ENCODE measurements around the gene MSL3B.

MSL3B gene

DNA sequence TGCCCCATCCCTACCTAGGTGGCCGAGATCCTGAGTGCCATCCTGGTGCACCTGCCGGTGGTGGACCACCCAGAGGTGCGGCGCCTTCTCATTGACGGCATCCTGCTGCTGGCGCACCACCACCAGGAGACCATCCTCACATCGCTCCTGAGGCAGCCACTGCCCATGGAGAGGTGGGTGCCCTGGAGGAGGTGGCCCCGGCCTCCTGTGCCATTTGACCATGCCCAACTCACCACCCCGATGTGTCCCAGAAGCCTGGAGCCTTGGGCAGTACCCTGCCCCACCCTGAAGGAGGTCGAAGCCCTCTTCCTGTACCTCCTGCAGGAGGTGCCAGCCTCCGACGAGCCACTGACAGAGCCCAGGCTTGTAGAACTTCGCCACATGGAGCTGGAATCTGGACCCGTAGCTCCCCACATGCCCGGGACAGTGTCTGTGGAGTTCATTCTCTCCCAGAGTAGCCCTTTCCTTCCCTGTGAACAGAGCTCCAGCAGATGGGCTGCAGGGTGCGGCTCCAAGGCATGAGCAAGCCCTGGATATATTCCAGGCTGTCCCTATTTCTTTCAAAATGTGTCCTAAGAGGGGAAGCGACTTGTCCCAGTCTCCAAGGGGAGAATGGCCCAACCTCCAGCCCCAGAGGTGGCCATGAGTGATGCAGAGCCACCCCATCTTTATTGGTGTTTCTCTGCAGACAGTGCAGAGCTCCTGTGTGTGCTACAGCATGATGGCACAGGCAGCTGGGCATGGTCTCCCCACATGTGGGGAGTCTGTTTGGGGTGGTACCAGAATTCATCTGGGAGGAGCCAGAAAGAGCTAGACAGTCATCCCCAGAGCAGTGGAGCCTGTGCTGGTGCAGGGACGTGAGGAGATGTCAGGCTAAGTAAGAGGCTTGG, 48.1 kb downstream of the MSL3B start:
- Histone ChIP-seq H3K36me3 (ENCODE audit: low read depth) (no peaks in the 10 kb centered on the region), H4K20me1 (ENCODE audit: insufficient read depth) (no peaks in the 10 kb centered on the region), H3K4me1 (replicated peaks; ENCODE audit: insufficient read depth) (no peaks in the 10 kb centered on the region), H3K27ac (no peak overlapping the region), H3F3A (ENCODE audit: insufficient read depth, low read depth) (no peaks in the 10 kb centered on the region), H3K4me3 (no peak overlapping the region), H3K9me2 (ENCODE audit: insufficient read depth) (no peaks in the 10 kb centered on the region), H3K79me2 (ENCODE audit: low read depth) (no peaks in the 10 kb centered on the region), H2AFZ (no peak overlapping the region), H3K4me2 (no peak overlapping the region), H3K27me3 (ENCODE audit: insufficient read depth, low read depth) (no peaks in the 10 kb centered on the region), H3K9me3 (ENCODE audit: insufficient read depth, low read depth) (no peaks in the 10 kb centered on the region)
- ChIA-PET POLR2A (ENCODE audit: unreplicated experiment) (no interaction called here), CTCF (no interaction called here)
- no TSS peak for BruUV-seq (replicated peaks)
- TF ChIP-seq EZH2 (IDR thresholded peaks at IDR 0.05; ENCODE audit: low read depth): no peak
- TF ChIP-seq, protein P1, sequence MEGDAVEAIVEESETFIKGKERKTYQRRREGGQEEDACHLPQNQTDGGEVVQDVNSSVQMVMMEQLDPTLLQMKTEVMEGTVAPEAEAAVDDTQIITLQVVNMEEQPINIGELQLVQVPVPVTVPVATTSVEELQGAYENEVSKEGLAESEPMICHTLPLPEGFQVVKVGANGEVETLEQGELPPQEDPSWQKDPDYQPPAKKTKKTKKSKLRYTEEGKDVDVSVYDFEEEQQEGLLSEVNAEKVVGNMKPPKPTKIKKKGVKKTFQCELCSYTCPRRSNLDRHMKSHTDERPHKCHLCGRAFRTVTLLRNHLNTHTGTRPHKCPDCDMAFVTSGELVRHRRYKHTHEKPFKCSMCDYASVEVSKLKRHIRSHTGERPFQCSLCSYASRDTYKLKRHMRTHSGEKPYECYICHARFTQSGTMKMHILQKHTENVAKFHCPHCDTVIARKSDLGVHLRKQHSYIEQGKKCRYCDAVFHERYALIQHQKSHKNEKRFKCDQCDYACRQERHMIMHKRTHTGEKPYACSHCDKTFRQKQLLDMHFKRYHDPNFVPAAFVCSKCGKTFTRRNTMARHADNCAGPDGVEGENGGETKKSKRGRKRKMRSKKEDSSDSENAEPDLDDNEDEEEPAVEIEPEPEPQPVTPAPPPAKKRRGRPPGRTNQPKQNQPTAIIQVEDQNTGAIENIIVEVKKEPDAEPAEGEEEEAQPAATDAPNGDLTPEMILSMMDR (conservative IDR thresholded peaks at IDR 0.05): no peak
- no peak for DNase-seq
- intact Hi-C loops (cut with micrococcal nuclease; ENCODE audit: unreplicated experiment): no loop called here

DNA sequence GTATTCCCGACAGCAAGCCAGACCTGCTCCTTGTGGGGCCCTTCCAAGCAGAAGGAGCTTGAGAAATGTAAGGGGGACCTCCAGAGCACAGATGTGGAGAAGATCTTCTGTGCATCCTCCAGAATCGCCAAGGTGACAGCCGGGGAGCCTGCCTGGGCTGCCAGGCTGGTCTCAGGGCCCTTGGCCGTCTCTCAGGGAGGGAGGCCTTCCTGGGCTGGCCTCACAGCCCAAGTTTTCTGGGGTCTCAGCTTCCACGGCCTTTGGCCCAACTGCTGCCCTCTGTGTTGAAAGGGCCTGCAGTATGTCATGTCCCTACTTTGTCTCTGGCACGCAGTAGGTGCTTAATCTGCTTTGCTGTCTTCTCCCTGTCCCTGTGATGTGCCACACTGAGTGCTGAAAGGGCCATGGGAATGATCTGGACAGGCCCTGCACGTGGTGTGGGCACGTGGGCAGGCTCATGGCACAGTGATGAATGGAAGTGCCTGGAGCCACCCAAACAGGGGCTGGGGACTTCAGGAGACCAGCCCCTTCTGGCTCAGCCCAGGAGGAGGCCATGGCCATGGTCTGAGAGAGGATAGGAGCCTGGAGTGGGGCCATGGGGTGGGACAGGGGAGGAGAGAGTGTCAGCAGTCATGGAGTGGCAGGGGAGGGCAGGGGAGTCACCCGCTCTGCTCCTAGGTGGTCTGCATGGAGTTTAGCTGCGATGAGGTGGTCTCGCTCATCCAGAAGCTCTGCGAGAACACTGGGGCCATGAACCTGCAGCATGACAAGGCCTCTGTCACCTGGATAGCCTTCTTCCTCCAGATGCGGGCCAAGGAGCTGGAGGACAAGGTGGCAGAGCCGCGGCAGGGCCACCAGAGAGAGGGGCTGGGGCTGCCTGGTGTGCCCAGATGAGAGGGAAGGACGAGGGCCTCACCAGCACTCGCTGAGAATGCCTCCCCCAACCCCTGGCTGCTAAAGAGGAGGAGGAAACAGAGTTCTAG, 49.3 kb downstream of the MSL3B start:
- H3K36me3 ChIP-seq (ENCODE audit: low read depth): no peaks in the 10 kb centered on the region
- POLR2A ChIA-PET (ENCODE audit: unreplicated experiment): interaction anchor here (0.6 kb wide), 1 partner anchor 389 kb away, joined by 7 read pairs; no protein-coding TSS in a partner anchor
- CTCF ChIA-PET: no interaction called here
- no peaks in the 10 kb centered on the region for H3K79me2 ChIP-seq (ENCODE audit: low read depth)
- H3K9me3 ChIP-seq (ENCODE audit: insufficient read depth, low read depth): no peaks in the 10 kb centered on the region
- no peaks in the 10 kb centered on the region for H4K20me1 ChIP-seq (ENCODE audit: insufficient read depth)
- intact Hi-C loops (cut with micrococcal nuclease; ENCODE audit: unreplicated experiment): no loop called here
- no peaks in the 10 kb centered on the region for H3K4me1 ChIP-seq (replicated peaks; ENCODE audit: insufficient read depth)
- no peaks in the 10 kb centered on the region for H3F3A ChIP-seq (ENCODE audit: insufficient read depth, low read depth)
- no TSS peak for BruUV-seq (replicated peaks)
- H3K4me3 ChIP-seq: no peak overlapping the region
- no peak overlapping the region for H3K4me2 ChIP-seq
- H3K27me3 ChIP-seq (ENCODE audit: insufficient read depth, low read depth): no peaks in the 10 kb centered on the region
- H3K9me2 ChIP-seq (ENCODE audit: insufficient read depth): no peaks in the 10 kb centered on the region
- DNase-seq: no peak
- TF ChIP-seq, protein P1 (conservative IDR thresholded peaks at IDR 0.05): no peak
- no peak overlapping the region for H3K27ac ChIP-seq
- H2AFZ ChIP-seq: no peak overlapping the region

DNA sequence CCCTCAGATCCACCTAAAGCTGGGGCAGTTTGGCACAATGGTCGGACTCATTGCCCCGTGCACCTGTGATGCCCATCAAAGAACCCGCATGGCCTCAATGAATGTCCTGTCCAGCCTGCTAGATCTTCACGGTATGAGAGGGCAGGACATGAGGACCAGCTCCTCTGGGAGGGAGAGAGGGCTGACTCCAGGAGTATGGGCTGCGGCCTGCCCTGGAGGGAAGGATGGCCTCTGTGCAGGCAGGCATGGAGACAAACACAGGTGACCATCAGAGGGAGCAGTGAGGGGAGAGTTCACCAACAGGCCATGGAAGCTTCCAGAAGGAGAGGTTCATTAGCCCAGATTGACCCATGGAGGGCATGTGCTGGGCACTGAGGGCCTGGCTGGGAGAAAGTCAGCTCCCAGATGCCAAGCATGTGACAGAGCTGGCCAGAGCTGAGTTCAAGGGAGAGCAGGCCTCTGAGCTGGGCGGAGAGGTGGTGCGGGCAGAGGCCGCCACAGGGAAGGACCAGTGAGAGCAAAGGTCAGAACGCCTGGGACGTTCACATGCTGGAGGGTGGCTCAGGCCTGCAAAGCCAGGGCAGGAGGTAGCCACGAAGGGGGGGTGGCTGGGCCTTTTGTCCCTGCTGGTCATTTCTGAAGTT, 50.1 kb downstream of the MSL3B start:
- TF ChIP-seq, protein P1 (conservative IDR thresholded peaks at IDR 0.05): no peak
- no peak for TF ChIP-seq EZH2 (IDR thresholded peaks at IDR 0.05; ENCODE audit: low read depth)

More for the DNA sequence above, 50.1 kb downstream of the MSL3B start:
- Histone ChIP-seq H4K20me1 (ENCODE audit: insufficient read depth) (no peaks in the 10 kb centered on the region), H3K9me2 (ENCODE audit: insufficient read depth) (no peaks in the 10 kb centered on the region), H3K27me3 (ENCODE audit: insufficient read depth, low read depth) (no peaks in the 10 kb centered on the region), H3K4me3 (no peak overlapping the region), H3K4me2 (no peak overlapping the region), H3K4me1 (replicated peaks; ENCODE audit: insufficient read depth) (no peaks in the 10 kb centered on the region), H3K9me3 (ENCODE audit: insufficient read depth, low read depth) (no peaks in the 10 kb centered on the region), H3K79me2 (ENCODE audit: low read depth) (no peaks in the 10 kb centered on the region), H2AFZ (no peak overlapping the region), H3K27ac (no peak overlapping the region), H3F3A (ENCODE audit: insufficient read depth, low read depth) (no peaks in the 10 kb centered on the region), H3K36me3 (ENCODE audit: low read depth) (no peaks in the 10 kb centered on the region)
- intact Hi-C loops (cut with micrococcal nuclease; ENCODE audit: unreplicated experiment): no loop called here
- POLR2A ChIA-PET (ENCODE audit: unreplicated experiment): interaction anchor here (0.7 kb wide), 1 partner anchor 118 kb away, joined by 3 read pairs; no protein-coding TSS in a partner anchor
- no peak for DNase-seq
- CTCF ChIA-PET: no interaction called here
- no TSS peak for BruUV-seq (replicated peaks)

All from PC-9 (cell line).